ENCODE data around the gene CD2AP.
"Not testable (repeated sequence)": the region's sequence is repeated elsewhere in the genome, so short reads cannot be mapped to it uniquely, and the experiment has no call there.

CD2AP gene

DNA sequence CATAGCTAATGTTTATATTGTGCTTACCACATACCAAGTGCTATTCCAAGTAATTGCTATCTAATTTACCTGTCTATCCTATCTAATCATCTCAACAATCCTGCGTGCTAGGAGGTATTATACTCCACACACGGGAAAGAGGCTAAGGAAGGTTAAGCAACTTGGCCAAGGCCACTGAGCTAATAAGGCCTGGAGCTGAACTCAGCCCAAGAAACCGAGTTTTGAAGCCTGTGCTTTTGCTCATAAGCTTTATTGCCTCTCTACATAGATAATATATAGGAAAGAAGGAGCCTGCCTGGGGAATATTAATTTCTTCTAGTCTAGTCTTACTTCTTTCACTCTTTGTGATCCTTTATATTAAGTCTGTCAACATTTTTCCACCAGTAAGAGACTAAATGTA, 153.0 kb downstream of the CD2AP start:
- FAIRE-seq = no peak
- DNase-seq (ENCODE audit: insufficient read length) = no peak
- no peak for TF ChIP-seq POLR2A (IDR thresholded peaks at IDR 0.05; ENCODE audit: low read depth, low read length)
- no peak for TF ChIP-seq TAF1 (IDR thresholded peaks at IDR 0.05; ENCODE audit: borderline replicate concordance, low read depth, low read length)
- TF ChIP-seq POLR2AphosphoS5 (IDR thresholded peaks at IDR 0.05; ENCODE audit: low read depth, low read length) = no peak

DNA sequence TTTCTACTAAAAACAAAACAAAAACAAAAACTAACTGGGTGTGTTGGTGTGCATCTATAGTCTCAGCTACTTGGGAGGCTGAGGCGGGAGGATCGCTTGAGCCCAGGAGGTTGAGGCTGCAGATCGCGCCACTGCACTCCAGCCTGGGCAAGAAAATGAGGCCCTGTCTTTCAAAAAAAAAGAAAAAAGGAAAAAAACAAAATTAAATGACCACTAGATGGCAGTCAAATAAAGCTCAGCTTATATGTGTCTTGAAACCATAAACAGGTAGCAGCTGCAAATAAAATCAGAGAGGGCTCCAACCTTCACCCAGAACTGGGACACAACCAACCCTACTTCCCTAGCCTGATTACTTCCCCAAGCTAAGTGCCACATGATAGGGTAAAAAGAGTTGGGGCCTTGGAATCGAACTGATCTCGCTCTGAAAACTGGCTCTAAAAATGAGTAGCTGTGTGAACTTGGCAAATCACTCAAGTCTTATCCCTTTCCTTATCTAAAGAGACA, 153.7 kb downstream of the CD2AP start:
- TF ChIP-seq TAF1 (IDR thresholded peaks at IDR 0.05; ENCODE audit: borderline replicate concordance, low read depth, low read length) (no peak), POLR2A (IDR thresholded peaks at IDR 0.05; ENCODE audit: low read depth, low read length) (no peak), POLR2AphosphoS5 (IDR thresholded peaks at IDR 0.05; ENCODE audit: low read depth, low read length) (no peak)
- DNase-seq (ENCODE audit: insufficient read length) (peak; percentile 5), FAIRE-seq (no peak)

DNA sequence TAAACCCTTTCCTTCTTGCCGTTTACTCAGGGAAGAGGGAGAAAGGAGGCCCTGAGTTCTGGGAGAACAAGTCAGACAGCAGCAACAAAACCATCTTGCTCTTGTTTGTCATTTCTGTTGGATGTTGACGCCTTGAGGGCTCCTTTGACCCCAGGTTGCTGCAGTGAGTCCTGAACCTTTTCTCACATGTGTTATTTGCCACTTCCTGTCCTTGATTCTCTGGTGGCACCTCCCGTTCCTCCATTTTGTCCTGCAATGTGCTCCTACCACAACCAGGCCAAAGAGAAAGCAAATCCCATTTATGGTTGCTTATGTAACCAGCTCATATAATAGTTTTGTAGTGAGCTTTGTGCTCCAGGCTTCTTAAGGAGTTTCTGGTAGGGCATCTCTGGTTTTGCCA, 154.2 kb downstream of the CD2AP start:
- no peak for TF ChIP-seq POLR2A (IDR thresholded peaks at IDR 0.05; ENCODE audit: low read depth, low read length)
- TF ChIP-seq TAF1 (IDR thresholded peaks at IDR 0.05; ENCODE audit: borderline replicate concordance, low read depth, low read length) = no peak
- no peak for TF ChIP-seq POLR2AphosphoS5 (IDR thresholded peaks at IDR 0.05; ENCODE audit: low read depth, low read length)
- peak; percentile 50 for FAIRE-seq
- DNase-seq (ENCODE audit: insufficient read length) = no peak

DNA sequence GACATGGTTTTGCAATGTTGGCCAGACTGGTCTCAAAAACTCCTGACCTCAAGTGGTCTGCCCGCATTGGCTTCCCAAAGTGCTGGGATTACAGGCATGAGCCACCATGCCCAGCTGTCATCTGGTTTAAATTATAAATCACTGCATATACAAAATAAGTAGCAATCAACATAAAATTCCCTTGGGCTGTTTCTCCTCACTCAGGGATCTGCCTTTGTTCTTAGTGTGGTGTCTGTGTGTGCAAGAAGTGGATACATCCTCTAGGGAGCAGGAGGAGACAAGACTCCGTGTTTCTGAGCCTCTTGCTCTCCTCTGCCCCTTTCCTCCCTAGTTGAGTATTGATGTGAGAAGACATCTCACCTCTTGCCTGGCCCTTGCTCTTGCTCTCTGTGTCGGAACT, 155.6 kb downstream of the CD2AP start:
- FAIRE-seq (no peak), DNase-seq (ENCODE audit: insufficient read length) (no peak)
- no peak for TF ChIP-seq POLR2A (IDR thresholded peaks at IDR 0.05; ENCODE audit: low read depth, low read length)
- TF ChIP-seq TAF1 (IDR thresholded peaks at IDR 0.05; ENCODE audit: borderline replicate concordance, low read depth, low read length) = no peak
- TF ChIP-seq POLR2AphosphoS5 (IDR thresholded peaks at IDR 0.05; ENCODE audit: low read depth, low read length) = no peak

DNA sequence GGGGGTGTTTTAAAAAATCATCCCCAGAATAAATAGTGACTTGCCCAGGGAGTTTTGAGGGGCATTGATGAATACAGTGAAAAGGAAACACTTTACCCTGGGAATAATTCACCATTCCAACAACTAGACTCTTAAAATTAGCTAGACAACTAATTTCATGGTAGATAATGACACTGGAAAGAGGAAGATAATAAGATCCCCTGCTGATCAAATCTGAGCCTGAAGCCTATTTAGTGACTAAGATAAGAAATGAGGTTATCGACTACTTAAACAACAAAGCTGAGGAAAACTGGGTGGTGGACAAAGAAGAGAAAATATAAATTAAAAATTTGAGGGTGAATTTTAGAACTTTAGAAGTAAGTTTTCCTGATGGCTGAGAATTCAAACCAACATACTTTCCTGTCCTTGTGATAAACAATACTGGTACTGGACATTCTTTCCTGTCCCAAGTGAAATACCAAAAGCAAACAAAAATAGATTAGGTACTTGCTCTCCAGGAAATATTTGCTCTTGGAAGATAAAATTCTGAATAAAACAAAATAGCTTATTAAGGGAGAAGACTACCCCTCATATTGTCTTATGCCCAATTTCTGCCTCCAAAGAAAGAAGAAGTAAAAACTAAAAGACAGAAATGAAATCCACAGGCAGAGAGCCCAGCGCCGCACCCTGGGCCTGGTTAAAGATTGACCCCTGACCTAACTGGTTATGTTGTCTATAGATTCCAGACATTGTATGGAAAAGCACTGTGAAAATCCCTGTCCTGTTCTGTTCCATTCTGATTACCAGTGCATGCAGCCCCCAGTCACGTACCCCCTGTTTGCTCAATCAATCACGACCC, 156.8 kb downstream of the CD2AP start:
- TF ChIP-seq POLR2A (IDR thresholded peaks at IDR 0.05; ENCODE audit: low read depth, low read length) = no peak
- no peak for TF ChIP-seq POLR2AphosphoS5 (IDR thresholded peaks at IDR 0.05; ENCODE audit: low read depth, low read length)
- FAIRE-seq (no peak), DNase-seq (ENCODE audit: insufficient read length) (no peak)

DNA sequence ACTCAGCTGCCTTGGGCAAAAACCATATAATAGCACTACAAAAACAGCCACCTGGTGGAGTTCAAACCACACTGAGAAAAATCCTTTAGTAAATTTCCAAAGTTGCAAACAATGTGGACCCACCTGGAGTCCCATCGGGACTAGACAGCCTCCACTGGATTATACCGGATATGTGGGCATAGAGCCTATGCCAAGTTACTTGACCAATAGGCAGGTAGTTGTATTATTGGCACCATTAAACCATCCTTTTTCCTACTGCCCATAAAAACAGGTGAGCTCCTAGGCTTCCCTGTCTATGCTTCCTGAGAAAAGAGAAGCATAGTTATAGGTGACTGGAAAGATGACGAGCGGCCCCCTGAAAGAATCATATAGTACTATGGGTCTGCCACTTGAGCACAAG, 169.1 kb downstream of the CD2AP start:
- TF ChIP-seq POLR2AphosphoS5 (IDR thresholded peaks at IDR 0.05; ENCODE audit: low read depth, low read length) (no peak), TAF1 (IDR thresholded peaks at IDR 0.05; ENCODE audit: borderline replicate concordance, low read depth, low read length) (no peak)
- FAIRE-seq (no peak), DNase-seq (ENCODE audit: insufficient read length) (no peak)

DNA sequence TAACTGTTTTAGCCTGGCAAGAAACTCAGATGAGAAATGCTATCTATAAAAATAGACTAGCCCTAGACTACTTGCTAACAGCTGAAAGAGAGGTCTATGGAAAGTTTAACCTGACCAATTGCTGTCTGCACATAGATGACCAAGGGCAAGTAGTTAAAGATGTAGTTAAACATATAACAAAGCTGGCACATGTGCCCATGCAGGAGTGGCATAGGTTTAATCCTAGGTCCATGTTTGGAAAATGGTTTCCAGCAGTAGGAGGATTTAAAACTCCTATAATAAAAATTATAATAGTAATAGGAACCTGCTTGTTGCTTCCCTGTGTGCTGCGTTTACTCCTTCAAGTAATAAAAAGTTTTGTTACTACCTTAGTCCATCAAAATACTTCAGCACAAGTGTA, 169.6 kb downstream of the CD2AP start:
- no peak for FAIRE-seq
- TF ChIP-seq POLR2A (IDR thresholded peaks at IDR 0.05; ENCODE audit: low read depth, low read length) (no peak), POLR2AphosphoS5 (IDR thresholded peaks at IDR 0.05; ENCODE audit: low read depth, low read length) (no peak), TAF1 (IDR thresholded peaks at IDR 0.05; ENCODE audit: borderline replicate concordance, low read depth, low read length) (no peak)
- DNase-seq (ENCODE audit: insufficient read length) = no peak

DNA sequence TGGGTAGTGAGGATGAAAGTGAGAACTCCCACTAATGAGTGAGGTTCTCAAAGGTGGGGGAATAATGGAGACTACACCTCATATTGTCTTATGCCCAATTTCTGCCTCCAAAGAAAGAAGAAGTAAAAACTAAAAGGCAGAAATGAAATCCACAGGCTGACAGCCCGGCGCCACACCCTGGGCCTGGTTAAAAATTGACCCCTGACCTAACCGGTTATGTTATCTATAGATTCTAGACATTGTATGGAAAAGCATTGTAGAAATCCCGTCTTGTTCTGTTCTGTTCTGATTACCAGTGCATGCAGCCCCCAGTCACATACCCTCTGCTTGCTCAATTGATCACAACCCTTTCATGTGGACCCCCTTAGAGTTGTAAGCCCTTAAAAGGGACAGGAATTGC, 170.0 kb downstream of the CD2AP start:
- DNase-seq (ENCODE audit: insufficient read length); FAIRE-seq: not testable (repeated sequence)

DNA sequence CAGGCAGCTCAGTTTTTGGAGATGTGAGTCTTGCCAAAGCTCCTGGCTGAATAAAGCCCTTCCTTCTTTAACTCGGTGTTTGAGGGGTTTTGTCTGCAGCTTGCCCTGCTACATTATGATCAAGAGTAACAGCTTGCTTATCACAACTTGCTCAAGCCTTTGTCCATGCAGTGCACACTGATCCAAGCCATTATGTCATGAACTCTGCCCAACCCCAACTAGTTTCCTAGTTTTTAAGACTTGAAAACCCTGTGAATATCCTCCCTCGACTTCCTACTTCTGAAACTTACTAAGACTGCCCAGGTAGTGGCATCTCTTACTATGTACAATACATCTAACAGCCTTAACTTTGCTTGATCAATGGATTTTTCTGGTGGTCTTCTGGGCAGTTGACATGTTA, 170.4 kb downstream of the CD2AP start:
- no peak for DNase-seq (ENCODE audit: insufficient read length)
- FAIRE-seq = no peak
- TF ChIP-seq POLR2AphosphoS5 (IDR thresholded peaks at IDR 0.05; ENCODE audit: low read depth, low read length) (no peak), TAF1 (IDR thresholded peaks at IDR 0.05; ENCODE audit: borderline replicate concordance, low read depth, low read length) (no peak), POLR2A (IDR thresholded peaks at IDR 0.05; ENCODE audit: low read depth, low read length) (no peak)

DNA sequence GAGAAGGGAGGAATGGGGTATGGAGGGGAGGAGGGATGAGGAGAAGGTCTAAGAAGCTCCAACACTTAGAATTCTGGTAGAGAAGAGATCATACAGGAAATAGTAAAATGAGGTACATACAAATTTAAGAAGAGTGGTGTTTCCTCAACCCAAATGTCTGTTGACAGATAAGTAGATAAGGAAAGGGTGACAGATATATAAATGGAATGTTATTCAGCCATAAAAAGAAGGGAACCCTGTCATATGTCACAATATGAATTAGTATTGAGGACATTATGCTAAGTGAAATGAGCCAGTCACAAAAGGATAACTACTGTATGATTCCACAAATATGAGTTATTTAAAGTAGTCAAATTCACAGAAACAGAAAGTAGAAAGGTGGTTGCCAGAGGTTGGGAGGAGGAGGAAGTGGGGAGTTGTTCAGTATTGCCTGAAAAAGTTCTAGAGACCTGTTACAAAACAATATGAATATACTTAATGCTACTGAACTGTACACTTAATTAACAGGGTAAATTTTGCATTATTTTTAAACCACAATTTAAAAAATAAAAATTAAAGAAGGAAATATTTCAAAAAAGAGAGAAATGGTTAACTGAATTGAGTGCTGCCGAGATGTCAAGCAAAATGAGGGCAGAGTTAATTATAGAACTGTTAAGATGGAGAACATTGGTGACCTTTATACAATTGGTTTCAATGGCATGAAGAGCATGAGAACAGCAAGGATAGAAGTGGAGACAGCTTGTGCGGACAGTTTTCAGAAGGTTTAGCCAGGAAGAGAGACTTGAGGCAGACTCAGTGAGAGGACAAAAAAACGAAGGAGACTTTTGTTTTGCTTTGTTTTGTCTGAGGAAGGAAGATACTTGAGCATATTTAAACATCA, 173.2 kb downstream of the CD2AP start:
- TF ChIP-seq POLR2AphosphoS5 (IDR thresholded peaks at IDR 0.05; ENCODE audit: low read depth, low read length) (no peak), TAF1 (IDR thresholded peaks at IDR 0.05; ENCODE audit: borderline replicate concordance, low read depth, low read length) (no peak), POLR2A (IDR thresholded peaks at IDR 0.05; ENCODE audit: low read depth, low read length) (no peak)
- FAIRE-seq (no peak), DNase-seq (ENCODE audit: insufficient read length) (no peak)

DNA sequence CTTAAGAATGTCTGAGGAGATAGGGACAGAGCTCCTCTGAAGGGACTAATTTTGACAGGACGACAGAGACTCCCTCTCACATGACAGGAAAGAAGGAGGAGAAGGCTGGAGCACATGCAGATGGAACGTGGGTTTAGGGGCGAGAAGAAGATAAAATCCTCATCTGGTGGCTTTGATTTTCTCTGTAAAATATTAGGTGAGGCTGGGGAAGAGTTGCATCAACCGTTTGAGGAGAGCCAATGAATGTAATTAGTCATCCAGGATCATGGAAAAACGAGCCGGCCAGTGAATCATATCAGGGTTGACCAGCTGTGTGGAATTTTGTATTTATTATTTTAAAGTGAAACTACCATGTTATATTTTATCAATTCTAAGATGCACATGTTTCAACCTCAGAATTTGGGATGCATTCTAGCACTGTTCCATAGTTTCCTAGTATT, 173.9 kb downstream of the CD2AP start:
- TF ChIP-seq POLR2AphosphoS5 (IDR thresholded peaks at IDR 0.05; ENCODE audit: low read depth, low read length) (no peak), POLR2A (IDR thresholded peaks at IDR 0.05; ENCODE audit: low read depth, low read length) (no peak), TAF1 (IDR thresholded peaks at IDR 0.05; ENCODE audit: borderline replicate concordance, low read depth, low read length) (no peak)
- no peak for FAIRE-seq
- DNase-seq (ENCODE audit: insufficient read length) = no peak

DNA sequence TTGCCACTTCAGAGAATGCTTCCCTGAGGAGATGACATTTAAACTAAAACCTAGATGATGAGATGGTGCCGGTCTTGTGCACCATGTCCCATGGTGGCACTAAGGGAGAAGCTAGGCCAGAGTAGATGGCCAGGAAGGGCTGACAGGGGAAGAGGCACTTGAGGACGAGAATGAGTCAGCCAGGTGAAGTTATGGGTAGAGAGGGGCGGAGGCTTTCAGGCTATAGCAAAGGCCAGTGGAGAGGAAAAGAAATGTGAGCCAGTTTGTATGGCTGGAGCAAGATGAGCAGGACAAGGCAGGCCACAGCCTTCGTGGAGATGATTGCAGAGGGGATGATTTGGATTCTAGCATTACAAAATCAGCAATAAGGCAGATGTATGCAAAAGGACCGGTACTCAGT, 176.1 kb downstream of the CD2AP start:
- FAIRE-seq = no peak
- TF ChIP-seq TAF1 (IDR thresholded peaks at IDR 0.05; ENCODE audit: borderline replicate concordance, low read depth, low read length) = no peak
- TF ChIP-seq POLR2AphosphoS5 (IDR thresholded peaks at IDR 0.05; ENCODE audit: low read depth, low read length) = no peak
- TF ChIP-seq POLR2A (IDR thresholded peaks at IDR 0.05; ENCODE audit: low read depth, low read length) = no peak

More for the DNA sequence above, 176.1 kb downstream of the CD2AP start:
- no peak for DNase-seq (ENCODE audit: insufficient read length)

Measured in GM12892 (cell line).